Astrocyte (in vitro differentiated cells and primary cell): ENCODE measurements around the gene IL1RAPL2. TPM values are rescaled to one million over a fixed set of nuclear protein-coding genes. Genes with fewer than 3 reads are reported as not detected.

ENCODE experiments used
- DNase-seq: peaks from one replicate; pipeline ENCODE4 v3.0.0-alpha.2; 2010; ENCODE audit warnings: low read depth
- FAIRE-seq: peaks from 2 replicates; lab custom pipeline; 2011; peaks lifted over from hg19 to GRCh38; lab: Jason Lieb, UNC
- H2AFZ ChIP-seq: 2 replicates; pipeline ENCODE4 v1.6.0; 2012; ENCODE audit warnings: low read depth, low read length, inconsistent platforms
- H3K27ac ChIP-seq: 2 replicates; pipeline ENCODE4 v1.5.1; 2011; ENCODE audit warnings: low read depth, low read length, inconsistent platforms
- H3K27me3 ChIP-seq: 2 replicates; pipeline ENCODE4 v1.6.0; 2011; ENCODE audit warnings: low read length, inconsistent platforms; ENCODE audit not compliant: insufficient read depth
- H3K36me3 ChIP-seq: 2 replicates; pipeline ENCODE4 v1.5.1; 2011; ENCODE audit warnings: low read length, inconsistent platforms; ENCODE audit not compliant: insufficient read depth
- H3K4me1 ChIP-seq: 2 replicates; pipeline ENCODE4 v1.5.1; 2011; ENCODE audit warnings: low read length, inconsistent platforms; ENCODE audit not compliant: insufficient read depth
- H3K4me2 ChIP-seq: 2 replicates; pipeline ENCODE4 v1.6.0; 2012; ENCODE audit warnings: low read length, inconsistent platforms
- H3K4me3 ChIP-seq: 2 replicates; pipeline ENCODE4 v1.5.1; 2011; ENCODE audit warnings: low read depth, mild to moderate bottlenecking, low read length, inconsistent platforms; ENCODE audit not compliant: insufficient read depth
- H3K79me2 ChIP-seq: 2 replicates; pipeline ENCODE4 v1.6.0; 2012; ENCODE audit warnings: mild to moderate bottlenecking, low read length, inconsistent platforms; ENCODE audit not compliant: insufficient read depth
- H3K9ac ChIP-seq: 2 replicates; pipeline ENCODE4 v1.6.0; 2012; ENCODE audit warnings: mild to moderate bottlenecking, low read length, inconsistent platforms
- H3K9me3 ChIP-seq: 2 replicates; pipeline ENCODE4 v1.5.1; 2012; ENCODE audit warnings: low read depth, mild to moderate bottlenecking, low read length, inconsistent platforms; ENCODE audit not compliant: insufficient read depth
- H4K20me1 ChIP-seq: 2 replicates; pipeline ENCODE4 v1.6.0; 2012; ENCODE audit warnings: low read length, inconsistent platforms; ENCODE audit not compliant: insufficient read depth
- H3K27ac Mint-ChIP-seq: one replicate; pipeline ENCODE4 v1.8.0; 2021; ENCODE audit warnings: mild to moderate bottlenecking, mixed read lengths; ENCODE audit not compliant: unreplicated experiment
- H3K27me3 Mint-ChIP-seq: one replicate; pipeline ENCODE4 v1.8.0; 2021; ENCODE audit warnings: low read depth, mixed read lengths; ENCODE audit not compliant: unreplicated experiment
- H3K36me3 Mint-ChIP-seq: one replicate; pipeline ENCODE4 v1.8.0; 2021; ENCODE audit warnings: low read depth, mixed read lengths; ENCODE audit not compliant: unreplicated experiment
- H3K4me1 Mint-ChIP-seq: one replicate; pipeline ENCODE4 v1.8.0; 2021; ENCODE audit warnings: low read depth, mixed read lengths; ENCODE audit not compliant: unreplicated experiment
- H3K4me3 Mint-ChIP-seq: one replicate; pipeline ENCODE4 v1.8.0; 2021; ENCODE audit warnings: mild to moderate bottlenecking, moderate library complexity, mixed read lengths; ENCODE audit not compliant: unreplicated experiment
- H3K9me3 Mint-ChIP-seq: one replicate; pipeline ENCODE4 v1.8.0; 2021; ENCODE audit warnings: mild to moderate bottlenecking, mixed read lengths; ENCODE audit not compliant: unreplicated experiment
- EZH2 ChIP-seq: IDR thresholded peaks from 2 replicates; pipeline ENCODE4 v1.6.1; 2012; ENCODE audit warnings: mild to moderate bottlenecking, low read length, inconsistent platforms; ENCODE audit not compliant: insufficient read depth
- total RNA-seq: library from RNA; stranded (reverse); gene quantifications from 2 replicates; pipeline ENCODE4 v1.2.1, GENCODE V29; 2021
- TF ChIP-seq, protein P1 (sequence below): IDR thresholded peaks from 2 replicates; pipeline ENCODE4 v1.5.1; 2011; ENCODE audit warnings: low read depth, mild to moderate bottlenecking, inconsistent platforms, low read length, moderate library complexity; ENCODE audit not compliant: insufficient read depth

The IL1RAPL2 gene
- total RNA-seq, 1 donor from 2014 or later, result 0.16 TPM

DNA sequence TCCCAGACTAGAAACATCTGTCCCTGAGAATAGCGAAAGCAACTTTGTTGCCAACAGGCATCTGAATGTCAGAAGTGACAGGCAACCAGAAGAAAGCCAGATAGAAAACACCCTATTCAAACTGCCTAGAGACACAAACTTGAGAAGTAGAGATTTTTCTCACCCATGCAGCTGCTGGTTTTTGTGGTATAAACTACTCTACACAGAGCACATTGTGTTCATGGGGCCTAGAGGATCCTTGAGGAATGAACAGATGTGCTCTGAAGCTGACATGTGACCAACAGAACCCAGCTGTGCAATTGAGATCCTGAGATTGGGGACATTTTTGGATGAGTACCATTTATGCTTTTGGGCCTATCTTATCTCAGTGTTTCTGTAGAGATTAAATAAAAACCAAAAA is 1192.8 kb downstream of the IL1RAPL2 start:
- no peak for FAIRE-seq
- H3K79me2 ChIP-seq, result no peaks in the 10 kb centered on the region
- H3K9me3 Mint-ChIP-seq, result no peaks in the 10 kb centered on the region

DNA sequence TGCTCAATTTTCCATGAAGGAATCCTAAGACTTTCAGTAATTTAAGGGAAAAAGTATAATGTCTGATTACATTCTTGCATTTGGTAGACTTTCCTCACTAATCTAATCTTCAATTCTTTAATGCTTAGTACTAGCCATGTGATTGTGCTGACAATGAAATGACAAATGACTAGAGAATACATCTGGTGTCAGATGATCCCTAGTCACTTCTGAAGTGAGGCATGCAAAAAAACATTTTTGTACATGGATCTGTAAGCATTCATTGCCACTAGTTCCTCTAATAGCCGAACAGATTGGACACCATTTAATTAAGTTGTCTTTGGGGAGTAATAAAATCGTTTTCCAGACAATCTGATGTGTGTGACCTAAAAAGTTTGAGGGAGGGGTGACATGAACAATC is 1193.6 kb downstream of the IL1RAPL2 start:
- no peaks in the 10 kb centered on the region for H3K79me2 ChIP-seq
- Mint-ChIP-seq H3K27ac (no peak overlapping the region), H3K9me3 (no peaks in the 10 kb centered on the region), H3K27me3 (no peaks in the 10 kb centered on the region), H3K36me3 (no peaks in the 10 kb centered on the region), H3K4me3 (no peak overlapping the region), H3K4me1 (no peaks in the 10 kb centered on the region)
- TF ChIP-seq EZH2, result no peak
- TF ChIP-seq, protein P1, sequence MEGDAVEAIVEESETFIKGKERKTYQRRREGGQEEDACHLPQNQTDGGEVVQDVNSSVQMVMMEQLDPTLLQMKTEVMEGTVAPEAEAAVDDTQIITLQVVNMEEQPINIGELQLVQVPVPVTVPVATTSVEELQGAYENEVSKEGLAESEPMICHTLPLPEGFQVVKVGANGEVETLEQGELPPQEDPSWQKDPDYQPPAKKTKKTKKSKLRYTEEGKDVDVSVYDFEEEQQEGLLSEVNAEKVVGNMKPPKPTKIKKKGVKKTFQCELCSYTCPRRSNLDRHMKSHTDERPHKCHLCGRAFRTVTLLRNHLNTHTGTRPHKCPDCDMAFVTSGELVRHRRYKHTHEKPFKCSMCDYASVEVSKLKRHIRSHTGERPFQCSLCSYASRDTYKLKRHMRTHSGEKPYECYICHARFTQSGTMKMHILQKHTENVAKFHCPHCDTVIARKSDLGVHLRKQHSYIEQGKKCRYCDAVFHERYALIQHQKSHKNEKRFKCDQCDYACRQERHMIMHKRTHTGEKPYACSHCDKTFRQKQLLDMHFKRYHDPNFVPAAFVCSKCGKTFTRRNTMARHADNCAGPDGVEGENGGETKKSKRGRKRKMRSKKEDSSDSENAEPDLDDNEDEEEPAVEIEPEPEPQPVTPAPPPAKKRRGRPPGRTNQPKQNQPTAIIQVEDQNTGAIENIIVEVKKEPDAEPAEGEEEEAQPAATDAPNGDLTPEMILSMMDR, result no peak
- no peak overlapping the region for H2AFZ ChIP-seq
- H3K9me3 ChIP-seq, result no peaks in the 10 kb centered on the region
- H3K27ac ChIP-seq, result no peak overlapping the region
- H3K27me3 ChIP-seq, result no peaks in the 10 kb centered on the region
- no peaks in the 10 kb centered on the region for H4K20me1 ChIP-seq
- DNase-seq, result no peak
- FAIRE-seq, result no peak
- no peak overlapping the region for H3K4me3 ChIP-seq
- H3K4me1 ChIP-seq, result no peaks in the 10 kb centered on the region
- no peak overlapping the region for H3K4me2 ChIP-seq
- H3K9ac ChIP-seq, result no peak overlapping the region
- H3K36me3 ChIP-seq, result no peaks in the 10 kb centered on the region

More for the DNA sequence above, 1192.8 kb downstream of the IL1RAPL2 start:
- Histone ChIP-seq H3K9me3 (no peaks in the 10 kb centered on the region), H3K27ac (no peak overlapping the region), H3K4me1 (no peaks in the 10 kb centered on the region), H3K4me3 (no peak overlapping the region), H3K36me3 (no peaks in the 10 kb centered on the region), H2AFZ (no peak overlapping the region), H3K27me3 (no peaks in the 10 kb centered on the region), H3K9ac (no peak overlapping the region), H4K20me1 (no peaks in the 10 kb centered on the region), H3K4me2 (no peak overlapping the region)
- H3K36me3 Mint-ChIP-seq, result no peaks in the 10 kb centered on the region
- no peak overlapping the region for H3K27ac Mint-ChIP-seq
- TF ChIP-seq EZH2, result no peak
- TF ChIP-seq, protein P1, result no peak
- no peaks in the 10 kb centered on the region for H3K27me3 Mint-ChIP-seq
- H3K4me3 Mint-ChIP-seq, result no peak overlapping the region
- no peak for DNase-seq
- H3K4me1 Mint-ChIP-seq, result no peaks in the 10 kb centered on the region

DNA sequence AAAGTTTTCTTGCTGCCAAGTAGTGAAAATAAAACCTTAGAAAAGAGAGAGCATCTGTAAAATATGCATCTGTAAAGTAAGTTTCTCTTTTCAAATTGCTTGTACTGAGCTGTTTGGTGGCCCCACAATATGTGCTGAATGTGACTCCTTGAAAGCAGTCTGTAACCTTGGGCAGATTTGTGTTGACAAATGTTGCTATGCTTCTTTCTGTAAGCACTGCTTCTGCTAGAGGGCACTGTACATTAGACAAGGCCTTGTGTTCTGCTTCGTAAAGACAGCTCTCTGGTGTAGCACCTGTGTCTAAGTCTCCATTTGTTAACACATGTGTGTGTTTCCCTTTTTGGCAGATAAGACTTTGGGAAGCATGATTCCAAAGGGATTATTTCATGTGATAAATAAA is 1199.7 kb downstream of the IL1RAPL2 start:
- Mint-ChIP-seq H3K9me3 (no peaks in the 10 kb centered on the region), H3K27ac (no peak overlapping the region), H3K36me3 (no peaks in the 10 kb centered on the region), H3K4me1 (peaks cover 1% of the 10 kb centered on the region), H3K27me3 (no peaks in the 10 kb centered on the region), H3K4me3 (no peak overlapping the region)
- no peaks in the 10 kb centered on the region for H3K79me2 ChIP-seq
- H3K9ac ChIP-seq, result no peak overlapping the region
- H3K27ac ChIP-seq, result no peak overlapping the region
- no peaks in the 10 kb centered on the region for H4K20me1 ChIP-seq
- no peaks in the 10 kb centered on the region for H3K4me1 ChIP-seq
- H3K27me3 ChIP-seq, result no peaks in the 10 kb centered on the region
- H2AFZ ChIP-seq, result no peak overlapping the region
- no peaks in the 10 kb centered on the region for H3K36me3 ChIP-seq
- TF ChIP-seq EZH2, result no peak
- TF ChIP-seq, protein P1, result no peak
- H3K9me3 ChIP-seq, result no peaks in the 10 kb centered on the region
- FAIRE-seq (peak; percentile 84), DNase-seq (no peak)
- no peak overlapping the region for H3K4me3 ChIP-seq
- no peak overlapping the region for H3K4me2 ChIP-seq
